ENCODE data around the gene IGSF11.
"Not testable (repeated sequence)": the region's sequence is repeated elsewhere in the genome, so short reads cannot be mapped to it uniquely, and the experiment has no call there.

Gene IGSF11

DNA sequence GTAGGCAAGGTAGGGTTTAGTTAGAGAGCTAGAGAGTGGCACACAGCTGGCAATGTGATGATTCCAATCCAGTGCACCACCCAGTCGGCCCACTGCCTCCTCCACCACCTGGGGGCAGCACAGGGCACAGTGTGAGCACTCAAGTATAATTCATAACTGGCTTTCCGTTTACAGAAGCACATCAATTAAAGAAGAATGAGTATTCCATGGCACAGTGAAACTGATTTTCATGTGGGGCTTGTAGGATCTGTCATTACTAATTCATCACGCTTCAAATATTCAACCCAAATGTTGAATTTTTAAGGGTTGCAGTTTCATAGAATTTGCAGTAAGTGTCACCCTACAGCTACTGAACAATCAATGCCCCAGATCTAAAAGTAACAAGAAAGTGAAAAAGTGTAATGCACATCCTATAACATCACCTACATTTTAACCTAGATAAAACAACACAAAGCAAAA lies 149.9 kb downstream of the IGSF11 start:
- peak; percentile 8 for DNase-seq (ENCODE audit: low read depth)

DNA sequence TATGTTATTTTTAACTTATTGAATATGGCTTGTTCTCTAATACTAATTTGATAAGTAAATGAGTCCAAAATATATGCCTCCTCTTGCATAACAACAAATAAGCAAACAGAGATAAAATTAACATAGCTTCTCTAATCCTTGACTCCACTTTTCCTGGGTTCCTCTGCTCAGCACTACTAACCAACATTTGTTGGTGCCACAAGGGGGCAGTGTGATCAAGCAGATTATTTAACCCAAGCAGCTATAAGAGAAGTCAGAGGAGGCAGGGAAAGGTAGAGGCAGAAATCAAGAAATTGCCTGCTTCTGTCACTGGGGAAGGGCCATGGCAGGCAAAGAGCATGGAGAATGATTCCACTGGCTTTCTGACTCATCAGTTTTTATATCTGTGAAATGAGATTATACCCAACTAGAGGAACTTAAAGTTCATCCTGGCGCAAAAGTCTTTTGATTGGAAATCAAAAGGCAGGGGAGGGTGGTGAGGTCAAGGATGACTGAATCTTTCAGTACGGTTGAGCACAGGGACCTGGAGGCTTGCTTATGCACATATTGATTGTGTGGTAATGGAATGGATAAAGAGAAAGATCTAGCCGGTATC lies 152.2 kb downstream of the IGSF11 start:
- peak; percentile 23 for DNase-seq (ENCODE audit: low read depth)

DNA sequence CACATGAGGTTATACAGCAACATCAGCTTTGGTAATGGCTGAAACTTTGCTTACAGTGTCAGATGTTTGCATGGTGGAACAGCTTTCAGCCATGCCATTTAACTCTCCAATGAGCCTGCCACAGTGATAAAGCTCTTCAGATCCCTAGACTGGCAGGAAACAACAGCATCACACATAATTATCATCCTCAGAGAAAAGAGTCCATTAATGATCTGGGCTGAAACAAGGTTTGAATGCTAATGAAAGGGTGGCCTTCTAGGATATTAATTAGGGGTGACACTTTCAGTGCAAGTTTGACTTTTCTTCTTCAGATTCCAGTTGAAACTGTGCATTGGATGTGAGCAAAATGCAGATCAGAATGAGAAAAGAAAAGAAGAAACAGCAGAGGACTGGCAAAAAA lies 166.6 kb downstream of the IGSF11 start:
- no peak for DNase-seq (ENCODE audit: low read depth)

DNA sequence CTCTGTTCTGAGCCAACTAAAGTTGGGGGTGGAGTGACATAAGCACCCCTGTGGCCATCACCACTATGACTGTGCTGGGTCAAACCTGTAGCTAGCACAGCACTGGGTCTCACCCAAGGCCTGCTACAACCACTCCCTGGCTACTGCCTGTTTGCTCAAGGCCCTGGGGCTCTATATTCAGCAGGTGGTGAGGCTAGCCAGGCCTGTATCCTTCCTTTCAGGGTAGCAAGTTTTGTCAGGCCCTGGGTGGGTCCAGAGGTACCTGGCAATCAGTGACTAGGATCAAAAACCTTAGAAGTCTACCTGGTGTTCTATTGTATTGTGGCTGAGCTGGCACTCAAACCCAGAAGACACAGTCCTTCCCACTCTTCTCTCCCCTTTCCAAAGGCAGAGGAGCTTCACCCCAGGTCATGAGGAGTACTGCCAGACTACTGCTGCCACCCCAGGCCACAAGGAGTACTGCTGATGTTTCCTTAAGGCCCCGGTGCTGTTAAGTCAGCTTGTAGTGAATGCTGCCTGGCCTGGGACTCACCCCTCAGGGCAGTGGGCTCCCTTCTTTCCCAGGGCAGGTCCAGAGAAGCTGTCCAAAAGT lies 170.8 kb downstream of the IGSF11 start:
- no peak for DNase-seq (ENCODE audit: low read depth)

DNA sequence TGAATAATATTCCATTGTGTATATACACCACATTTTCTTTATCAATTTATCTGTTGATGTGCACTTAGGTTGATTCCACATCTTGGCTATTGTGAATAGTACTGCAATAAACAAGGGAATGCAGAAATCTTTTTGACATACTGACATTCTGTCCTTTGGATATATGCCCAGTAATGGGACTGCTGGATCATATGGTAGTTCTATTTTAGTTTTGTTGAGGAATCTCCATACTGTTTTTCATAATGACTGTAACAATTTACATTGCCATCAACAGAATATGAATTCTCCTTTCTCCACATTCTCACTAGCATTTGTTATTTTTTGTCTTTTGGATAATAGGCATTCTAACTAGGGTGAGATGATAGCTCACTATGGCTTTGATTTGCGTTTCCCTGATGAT lies 174.7 kb downstream of the IGSF11 start:
- DNase-seq (ENCODE audit: low read depth) = no peak

DNA sequence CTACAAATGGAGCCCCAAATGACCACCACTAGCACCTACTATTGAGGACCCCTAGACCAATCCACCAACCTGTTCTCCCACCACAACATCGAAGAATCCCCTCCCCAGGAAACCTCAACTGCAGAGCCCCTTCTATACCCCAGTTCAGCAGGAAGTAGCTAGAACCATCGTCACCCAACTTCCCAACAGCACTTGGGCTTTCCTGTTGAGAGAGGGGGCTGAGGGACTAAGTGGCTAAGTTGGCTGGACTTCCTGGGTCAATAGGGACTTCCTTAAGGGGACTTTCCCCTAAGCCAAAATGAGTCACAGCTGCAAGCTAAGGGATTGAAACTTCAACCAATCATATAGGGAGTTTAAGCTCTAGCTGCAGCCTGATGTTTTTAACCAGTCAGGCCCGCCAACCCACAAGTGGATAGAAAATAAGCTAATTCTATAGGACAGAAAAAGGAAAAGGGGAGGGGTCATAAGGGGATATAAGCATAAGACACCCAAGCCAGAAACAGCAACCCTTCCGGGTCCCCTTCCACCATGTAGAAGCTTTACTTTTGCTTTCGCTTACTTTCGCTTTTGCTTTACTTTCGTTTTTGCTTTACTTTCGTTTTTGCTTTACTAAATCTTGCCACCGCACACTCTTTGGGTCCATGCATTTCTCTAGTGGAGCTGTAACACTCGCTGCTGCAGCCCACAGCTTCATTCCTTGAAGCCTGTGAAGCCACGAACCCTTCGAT lies 183.0 kb downstream of the IGSF11 start:
- not testable (repeated sequence) for DNase-seq (ENCODE audit: low read depth)

DNA sequence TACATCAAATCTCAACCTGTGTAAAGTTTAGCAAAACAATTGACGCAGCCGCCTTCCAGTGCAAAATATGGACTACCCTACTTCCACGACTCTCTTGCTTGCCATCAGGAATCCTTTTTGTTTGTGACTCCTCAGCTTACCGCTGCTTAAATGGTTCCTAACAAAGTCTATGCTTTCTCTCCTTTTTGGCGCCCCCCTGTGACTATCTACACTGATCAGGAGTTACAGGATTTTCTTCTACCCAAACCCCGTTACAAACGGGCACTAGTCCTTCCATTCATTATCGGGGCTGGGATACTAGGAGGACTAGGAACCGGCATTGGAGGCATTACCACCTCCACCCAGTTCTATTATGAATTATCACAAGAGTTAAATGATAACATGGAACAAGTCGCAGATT lies 184.0 kb downstream of the IGSF11 start:
- DNase-seq (ENCODE audit: low read depth) = no peak
